Ramos (cell line): Measurements from ENCODE around the gene EMX2.
"Not testable (repeated sequence)": the region's sequence is repeated elsewhere in the genome, so short reads cannot be mapped to it uniquely, and the experiment has no call there.

Source experiments
- in situ Hi-C: fragments of 300-500 bp; cut with MboI; formaldehyde crosslinking; loops from one replicate; pipeline ENCODE4 v1.14.3; 2022; ENCODE audit warnings: low sequenced_read_pairs; ENCODE audit not compliant: unreplicated experiment

Gene EMX2

GRCh38 chr10:117554241-117554814 lies 11.8 kb downstream of the EMX2 start:
- in situ Hi-C loops = no loop called here

GRCh38 chr10:117555017-117555416 lies 12.5 kb downstream of the EMX2 start:
- in situ Hi-C loops = no loop called here

GRCh38 chr10:117555863-117556262 lies 13.3 kb downstream of the EMX2 start:
- in situ Hi-C loops = no loop called here

GRCh38 chr10:117556356-117556755 lies 13.8 kb downstream of the EMX2 start:
- in situ Hi-C loops = no loop called here

GRCh38 chr10:117559712-117560111 lies 17.2 kb downstream of the EMX2 start:
- in situ Hi-C loops = no loop called here

GRCh38 chr10:117560942-117561341 lies 18.4 kb downstream of the EMX2 start:
- in situ Hi-C loops = no loop called here

- in situ Hi-C loops = no loop called here
Measured at GRCh38 chr10:117562220-117562619, 19.7 kb downstream of the EMX2 start.

GRCh38 chr10:117562896-117563737 lies 20.6 kb downstream of the EMX2 start:
- in situ Hi-C loops = no loop called here

- in situ Hi-C loops = no loop called here
Measured at GRCh38 chr10:117563780-117564179, 21.2 kb downstream of the EMX2 start.

GRCh38 chr10:117565068-117565467 lies 22.5 kb downstream of the EMX2 start:
- in situ Hi-C loops = no loop called here

GRCh38 chr10:117568334-117568733 lies 25.8 kb downstream of the EMX2 start:
- in situ Hi-C loops = no loop called here

GRCh38 chr10:117569610-117570390 lies 27.3 kb downstream of the EMX2 start:
- in situ Hi-C loops = no loop called here

- in situ Hi-C loops = no loop called here
Measured at GRCh38 chr10:117570880-117571279, 28.3 kb downstream of the EMX2 start.

GRCh38 chr10:117574498-117575146 lies 32.1 kb downstream of the EMX2 start:
- in situ Hi-C loops = no loop called here

GRCh38 chr10:117578490-117578889 lies 35.9 kb downstream of the EMX2 start:
- in situ Hi-C loops = no loop called here

GRCh38 chr10:117578999-117579590 lies 36.5 kb downstream of the EMX2 start:
- in situ Hi-C loops = no loop called here

- in situ Hi-C loops = no loop called here
Measured at GRCh38 chr10:117581961-117582360, 39.4 kb downstream of the EMX2 start.

GRCh38 chr10:117584831-117585230 lies 42.3 kb downstream of the EMX2 start:
- in situ Hi-C loops = not testable (repeated sequence)

- in situ Hi-C loops = no loop called here
Measured at GRCh38 chr10:117587036-117587435, 44.5 kb downstream of the EMX2 start.
